HUDEP-2 (cell line): ENCODE measurements around the gene MAP3K12.
"Not testable (repeated sequence)": the region's sequence is repeated elsewhere in the genome, so short reads cannot be mapped to it uniquely, and the experiment has no call there.

Source experiments
- DNase-seq, 76 experiments: peaks; one replicate each; lab custom pipeline; 2025; ENCODE audit not compliant: unreplicated experiment in 76 of 76; lab: John Stamatoyannopoulos, UW

The MAP3K12 gene

DNA sequence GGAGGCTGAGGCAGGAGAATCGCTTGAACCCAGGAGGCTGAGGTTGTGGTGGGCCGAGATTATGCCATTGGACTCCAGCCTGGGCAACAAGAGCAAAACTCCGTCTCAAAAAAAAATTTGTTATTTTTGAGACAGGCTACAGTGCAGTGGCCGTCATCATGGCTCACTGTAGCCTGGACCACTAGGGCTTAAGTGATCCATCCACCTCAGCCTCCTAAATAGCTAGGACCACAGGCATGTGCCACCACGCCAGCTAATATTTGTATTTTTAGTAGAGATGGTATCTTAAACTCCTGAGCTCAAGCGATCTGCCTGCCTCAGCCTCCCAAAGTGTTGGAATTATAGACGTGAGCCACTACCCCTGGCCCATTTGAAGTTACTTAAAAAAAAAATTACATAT is 48.3 kb downstream of the MAP3K12 start:
- no peak for DNase-seq

- DNase-seq = peak in 1 of 76 experiments; percentile 2
Observed at GRCh38 chr12:53444593-53445325, 54.5 kb downstream of the MAP3K12 start.

GRCh38 chr12:53443955-53444354 is 55.3 kb downstream of the MAP3K12 start:
- no peak for DNase-seq

- peak in 75 of 76 experiments; percentile 76 to 99 (median 97) for DNase-seq
Observed at GRCh38 chr12:53441040-53441833, 58.0 kb downstream of the MAP3K12 start, which contains the start of gene PRR13. Gene PRR13 (plus strand): TSS chr12:53441734. CDS start chr12:53442715, 981 bp downstream.

- not testable (repeated sequence) for DNase-seq
Observed at GRCh38 chr12:53439582-53439981, 59.7 kb downstream of the MAP3K12 start.

DNA sequence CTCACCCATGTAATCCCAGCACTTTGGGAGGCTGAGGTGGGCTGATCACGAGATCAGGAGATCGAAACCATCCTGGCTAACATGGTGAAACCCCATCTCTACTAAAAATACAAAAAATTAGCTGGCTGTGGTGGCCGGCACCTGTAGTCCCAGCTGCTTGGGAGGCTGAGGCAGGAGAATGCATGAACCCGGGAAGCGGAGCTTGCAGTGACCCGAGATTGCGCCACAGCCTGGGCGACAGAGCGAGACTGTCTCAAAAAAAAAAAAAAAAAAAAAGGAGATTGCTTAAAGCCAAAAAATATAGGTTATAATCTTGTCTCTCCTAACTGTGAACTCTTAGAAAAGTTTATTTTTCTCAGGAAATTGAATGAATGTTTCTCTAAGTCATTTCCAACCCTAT is 63.9 kb downstream of the MAP3K12 start:
- not testable (repeated sequence) for DNase-seq

DNA sequence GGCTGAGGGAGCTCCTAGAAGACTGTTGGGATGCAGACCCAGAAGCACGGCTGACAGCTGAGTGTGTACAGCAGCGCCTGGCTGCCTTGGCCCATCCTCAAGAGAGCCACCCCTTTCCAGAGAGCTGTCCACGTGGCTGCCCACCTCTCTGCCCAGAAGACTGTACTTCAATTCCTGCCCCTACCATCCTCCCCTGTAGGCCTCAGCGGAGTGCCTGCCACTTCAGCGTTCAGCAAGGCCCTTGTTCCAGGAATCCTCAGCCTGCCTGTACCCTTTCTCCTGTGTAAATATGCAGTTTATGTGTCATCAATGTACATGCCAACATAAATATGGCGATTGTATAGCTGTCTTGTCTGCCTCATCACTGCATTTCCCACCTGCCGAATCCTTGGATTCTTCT is 68.1 kb downstream of the MAP3K12 start:
- DNase-seq = no peak

GRCh38 chr12:53430116-53430515 is 69.1 kb downstream of the MAP3K12 start:
- no peak for DNase-seq
